ENCODE results near the gene MAP4K4.

DNA sequence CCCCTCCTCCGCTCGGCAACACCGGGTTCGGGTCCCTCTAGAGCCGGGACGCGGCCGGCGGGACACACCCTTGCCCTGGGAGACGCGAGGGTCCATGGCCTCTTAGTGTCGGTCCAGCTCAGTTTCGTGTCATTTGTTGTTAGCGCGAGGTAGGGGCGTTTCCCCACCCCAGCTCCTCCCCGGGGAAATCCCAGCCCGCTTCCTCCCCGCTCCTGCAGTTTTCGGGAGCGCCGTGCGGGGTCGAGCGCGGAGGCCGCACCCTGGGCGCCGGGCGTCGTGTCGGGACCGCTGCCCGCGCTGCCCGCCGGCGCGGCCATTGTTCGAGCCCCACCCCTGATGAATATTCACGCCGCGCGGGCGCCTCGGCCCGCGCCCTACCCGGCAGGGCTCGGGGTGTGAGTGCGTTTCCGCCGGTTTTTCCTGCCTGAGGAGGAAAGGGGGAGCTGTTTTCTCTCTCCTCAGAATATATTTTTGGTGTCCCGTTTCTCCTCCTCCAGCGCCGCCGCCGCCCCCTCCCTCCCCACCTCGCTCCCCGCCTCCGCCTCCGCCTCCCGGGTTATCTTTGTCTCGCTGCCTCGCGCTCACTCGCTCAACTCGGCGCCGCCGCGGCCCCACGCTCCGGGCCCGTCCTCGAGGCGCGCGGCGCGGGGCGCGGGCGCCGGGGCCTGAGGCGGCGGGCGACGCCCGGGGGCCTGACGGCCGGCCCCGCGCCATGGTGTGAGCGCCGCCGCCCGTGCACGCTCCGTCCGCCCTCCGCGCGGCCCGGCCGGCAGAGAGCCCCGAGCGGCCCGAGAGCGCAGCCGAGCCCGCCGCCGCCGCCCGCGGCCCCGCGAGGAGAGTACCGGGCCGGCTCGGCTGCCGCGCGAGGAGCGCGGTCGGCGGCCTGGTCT is at the start of gene MAP4K4:
- TF ChIP-seq CTCF (conservative IDR thresholded peaks at IDR 0.05; ENCODE audit: low read length) (no peak), EZH2phosphoT487 (IDR thresholded peaks at IDR 0.05; ENCODE audit: borderline replicate concordance) (no peak)
